GM21515 (cell line): Measurements from ENCODE around the gene MEGF11.

ENCODE experiments used
- ATAC-seq: cut with Tn5 transposase; IDR thresholded peaks from one replicate; pipeline ENCODE4 v1.9.1; 2021; ENCODE audit not compliant: unreplicated experiment

Gene MEGF11

GRCh38 chr15:66253418-66254088, at the start of gene MEGF11:
TSS of gene MEGF11 (minus strand) at chr15:66253750. CDS start at chr15:66128403, 125,347 bp downstream.
- no peak for ATAC-seq

- no peak for ATAC-seq
Measured at GRCh38 chr15:66302489-66303278, 49.1 kb upstream of the MEGF11 start.

- ATAC-seq = no peak
Measured at GRCh38 chr15:66298803-66299251, 45.3 kb upstream of the MEGF11 start.

GRCh38 chr15:66296186-66296585, 42.6 kb upstream of the MEGF11 start:
- no peak for ATAC-seq

GRCh38 chr15:66294932-66295235, 41.3 kb upstream of the MEGF11 start:
- ATAC-seq = no peak

GRCh38 chr15:66294157-66294931, 40.8 kb upstream of the MEGF11 start:
- ATAC-seq = peak; percentile 17

- peak; percentile 61 for ATAC-seq
Measured at GRCh38 chr15:66293419-66294156, 40.0 kb upstream of the MEGF11 start, which contains the start of gene DIS3L. TSS of gene DIS3L (plus strand) at chr15:66293568. CDS start at chr15:66293597, 29 bp downstream.

- no peak for ATAC-seq
Measured at GRCh38 chr15:66292571-66293418, 39.2 kb upstream of the MEGF11 start.

GRCh38 chr15:66291816-66292570, 38.4 kb upstream of the MEGF11 start:
- no peak for ATAC-seq

GRCh38 chr15:66290518-66290917, 37.0 kb upstream of the MEGF11 start:
- ATAC-seq = no peak

GRCh38 chr15:66290007-66290406, 36.5 kb upstream of the MEGF11 start:
- no peak for ATAC-seq

GRCh38 chr15:66288551-66289185, 35.1 kb upstream of the MEGF11 start:
- ATAC-seq = no peak

GRCh38 chr15:66288093-66288492, 34.5 kb upstream of the MEGF11 start:
- ATAC-seq = no peak

- no peak for ATAC-seq
Measured at GRCh38 chr15:66287461-66288057, 34.0 kb upstream of the MEGF11 start.

- no peak for ATAC-seq
Measured at GRCh38 chr15:66285533-66286280, 32.2 kb upstream of the MEGF11 start.

GRCh38 chr15:66284271-66284670, 30.7 kb upstream of the MEGF11 start:
- no peak for ATAC-seq

- no peak for ATAC-seq
Measured at GRCh38 chr15:66278671-66279070, 25.1 kb upstream of the MEGF11 start.

- ATAC-seq = no peak
Measured at GRCh38 chr15:66278056-66278455, 24.5 kb upstream of the MEGF11 start.
